GM18873 (cell line): ENCODE data around the gene SLC9A8.
"Not testable (repeated sequence)": the region's sequence is repeated elsewhere in the genome, so short reads cannot be mapped to it uniquely, and the experiment has no call there.

Experiments
- ATAC-seq: cut with Tn5 transposase; IDR thresholded peaks from one replicate; pipeline ENCODE4 v1.9.1; 2021; ENCODE audit warnings: mild to moderate bottlenecking, moderate library complexity, moderate number of reproducible peaks; ENCODE audit not compliant: unreplicated experiment, low FRiP score

Gene SLC9A8

DNA sequence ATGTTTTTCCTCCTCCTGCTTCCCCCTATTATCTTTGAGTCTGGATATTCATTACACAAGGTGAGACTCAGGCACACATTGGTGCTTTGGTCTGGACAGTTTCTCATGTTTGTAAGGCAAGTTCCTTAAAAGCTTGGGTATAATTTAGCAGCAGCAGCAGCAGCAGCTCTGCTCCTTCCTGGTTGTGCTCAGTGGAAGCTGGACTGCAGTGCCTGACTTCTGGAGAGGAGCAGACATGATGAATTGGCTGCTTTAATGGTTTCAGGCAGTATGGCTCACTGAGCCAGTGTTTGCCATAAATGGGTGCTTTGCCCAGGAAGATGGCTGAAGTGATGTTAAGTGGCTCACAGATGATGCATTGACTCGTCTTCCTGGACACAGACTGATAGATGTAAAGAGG is 32.4 kb downstream of the SLC9A8 start:
- ATAC-seq = no peak

DNA sequence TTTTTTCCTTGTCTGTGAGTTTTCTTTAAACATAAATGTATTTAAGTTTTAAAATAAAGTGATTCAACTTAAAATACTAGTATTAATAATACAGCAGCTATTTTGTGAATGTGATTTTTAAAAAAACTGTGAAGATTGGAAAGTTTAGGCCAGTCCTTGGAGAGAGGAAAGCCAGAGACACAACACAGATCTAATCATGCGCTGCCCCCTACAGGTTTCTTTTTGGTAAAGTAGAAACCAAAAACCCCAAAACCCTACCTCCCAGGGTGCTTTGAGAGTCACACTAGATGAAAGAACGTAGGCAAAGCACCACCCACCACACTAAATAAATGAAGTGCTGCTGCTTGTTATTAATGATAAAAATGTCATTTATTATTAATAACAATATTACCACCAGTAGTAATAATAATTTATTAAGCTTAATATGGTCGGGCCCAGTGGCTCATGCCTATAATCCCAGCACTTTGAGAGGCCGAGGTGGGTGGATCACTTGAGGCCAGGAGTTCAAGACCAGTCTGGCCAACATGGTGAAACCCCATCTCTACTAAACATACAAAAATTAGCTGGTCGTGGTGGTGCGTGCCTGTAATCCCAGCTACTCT is 33.7 kb downstream of the SLC9A8 start:
- no peak for ATAC-seq

DNA sequence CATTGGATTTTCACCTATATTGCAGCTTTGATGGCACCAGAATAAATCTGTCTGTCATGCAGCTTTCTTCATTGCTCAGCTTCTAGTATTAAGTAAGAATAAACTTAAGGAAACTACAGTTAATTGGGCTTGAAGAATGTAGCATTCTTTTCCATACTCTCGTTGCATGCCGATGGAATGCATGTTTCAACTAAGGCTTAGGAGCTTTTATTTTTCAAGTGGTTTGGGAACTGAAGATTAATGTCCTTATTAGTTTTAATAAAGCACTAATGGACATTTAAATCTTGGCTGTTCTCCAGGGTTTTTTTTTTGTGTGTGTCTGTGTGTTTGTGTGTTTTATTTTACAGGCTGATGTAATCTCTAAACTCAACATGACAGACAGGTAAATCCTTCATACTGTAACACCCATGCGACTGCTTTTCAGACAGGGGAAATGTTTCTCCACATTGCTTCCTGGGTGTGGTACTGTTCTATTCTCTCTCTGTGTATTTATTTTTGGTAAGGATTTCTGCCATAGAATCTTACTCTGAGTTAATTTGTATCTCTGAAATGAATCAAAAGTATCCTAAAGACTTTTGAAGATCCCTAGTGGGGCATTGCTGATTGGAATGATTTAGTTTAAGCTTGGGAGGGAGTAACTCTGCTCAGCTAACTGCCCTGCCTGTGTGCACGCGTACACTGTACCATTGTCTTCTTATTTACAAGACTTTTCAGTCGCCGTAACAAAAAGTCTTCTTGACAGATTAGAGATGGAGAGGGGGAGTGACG is 38.0 kb downstream of the SLC9A8 start:
- ATAC-seq = no peak

DNA sequence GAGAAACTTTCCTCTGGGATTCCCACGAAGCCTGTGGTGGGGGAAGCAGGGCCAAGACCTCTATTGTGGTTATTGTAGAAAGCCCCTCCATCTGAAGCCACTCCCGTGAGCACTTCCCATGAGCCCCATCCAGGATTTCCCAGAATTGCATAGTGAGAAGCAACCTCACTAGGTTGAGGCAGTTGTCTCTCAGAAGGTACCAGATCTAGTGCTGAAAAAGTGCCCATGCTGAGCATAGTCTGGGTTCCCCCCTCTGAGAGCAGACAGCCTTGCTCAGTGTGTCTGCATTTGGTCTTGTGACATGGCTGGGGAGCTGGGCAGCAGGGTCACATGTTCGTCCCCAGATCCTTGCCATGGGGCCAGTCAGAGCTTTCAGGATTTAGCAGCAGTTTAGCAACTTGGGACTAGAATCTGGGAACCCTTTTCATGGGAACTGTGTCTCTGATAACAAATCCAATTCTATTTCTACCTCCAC is 38.6 kb downstream of the SLC9A8 start:
- ATAC-seq = no peak

DNA sequence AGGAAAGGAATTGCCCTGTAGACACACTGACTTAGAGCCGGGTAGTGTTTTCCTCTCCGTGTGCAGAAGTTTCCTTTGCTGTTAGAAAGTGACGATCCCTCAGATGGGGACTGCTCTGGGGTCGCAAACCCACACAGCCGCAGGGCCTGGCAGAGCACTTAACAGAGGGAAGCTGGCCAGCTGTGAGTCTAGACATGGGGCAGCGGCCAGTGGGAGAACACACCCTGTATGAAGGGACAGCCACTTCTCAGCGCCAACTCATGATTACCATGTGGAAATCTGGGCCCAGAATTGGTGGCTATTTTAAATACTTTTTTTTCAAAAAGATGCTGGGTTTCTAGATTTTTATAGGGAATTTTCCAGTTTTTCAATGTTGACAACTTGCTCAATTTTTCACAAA is 39.4 kb downstream of the SLC9A8 start:
- no peak for ATAC-seq

DNA sequence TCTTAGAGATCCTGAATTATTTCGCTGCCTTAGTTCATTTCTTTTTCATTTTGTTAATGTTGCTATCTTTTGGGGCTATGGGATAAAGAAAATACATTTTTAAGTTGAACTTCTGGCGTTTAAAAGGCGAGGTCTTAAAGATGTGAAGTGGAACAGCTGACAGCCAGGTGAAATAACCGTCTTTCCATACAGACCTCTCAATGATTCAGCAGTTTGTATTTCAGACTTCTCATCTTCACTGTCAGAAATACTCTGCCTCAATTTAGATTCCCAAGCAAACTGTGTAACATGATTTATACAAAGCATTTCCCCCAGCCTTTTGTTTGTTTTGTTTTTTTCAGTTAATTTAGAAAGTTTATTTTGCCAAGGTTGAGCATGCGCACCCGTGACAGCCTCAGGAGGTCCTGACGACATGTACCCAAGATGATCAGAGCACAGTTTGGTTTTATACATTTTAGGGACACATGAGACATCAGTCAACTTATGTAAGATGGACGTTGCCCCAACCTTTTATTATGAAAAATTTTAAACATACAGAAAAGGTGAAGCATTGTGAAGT is 40.0 kb downstream of the SLC9A8 start:
- ATAC-seq = no peak

DNA sequence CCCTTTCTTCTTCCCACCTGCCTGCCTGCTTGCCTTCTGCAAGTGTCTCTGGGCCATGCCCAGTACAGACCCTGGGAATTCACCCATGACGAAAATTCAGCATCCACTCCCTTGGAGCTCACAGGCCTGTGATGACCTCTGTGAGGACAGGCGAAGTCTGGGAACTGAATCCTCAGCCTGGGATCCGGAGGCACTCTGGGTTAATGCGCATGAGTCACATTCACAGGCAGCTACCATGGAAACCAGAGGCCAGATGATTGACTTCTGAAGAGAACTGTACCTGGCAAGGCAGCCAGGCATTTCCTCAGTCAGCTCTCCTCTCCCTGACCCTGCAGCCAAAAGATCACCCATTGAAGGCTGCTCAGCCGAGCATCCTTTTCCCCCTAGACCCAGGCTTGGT is 41.0 kb downstream of the SLC9A8 start:
- ATAC-seq = no peak

DNA sequence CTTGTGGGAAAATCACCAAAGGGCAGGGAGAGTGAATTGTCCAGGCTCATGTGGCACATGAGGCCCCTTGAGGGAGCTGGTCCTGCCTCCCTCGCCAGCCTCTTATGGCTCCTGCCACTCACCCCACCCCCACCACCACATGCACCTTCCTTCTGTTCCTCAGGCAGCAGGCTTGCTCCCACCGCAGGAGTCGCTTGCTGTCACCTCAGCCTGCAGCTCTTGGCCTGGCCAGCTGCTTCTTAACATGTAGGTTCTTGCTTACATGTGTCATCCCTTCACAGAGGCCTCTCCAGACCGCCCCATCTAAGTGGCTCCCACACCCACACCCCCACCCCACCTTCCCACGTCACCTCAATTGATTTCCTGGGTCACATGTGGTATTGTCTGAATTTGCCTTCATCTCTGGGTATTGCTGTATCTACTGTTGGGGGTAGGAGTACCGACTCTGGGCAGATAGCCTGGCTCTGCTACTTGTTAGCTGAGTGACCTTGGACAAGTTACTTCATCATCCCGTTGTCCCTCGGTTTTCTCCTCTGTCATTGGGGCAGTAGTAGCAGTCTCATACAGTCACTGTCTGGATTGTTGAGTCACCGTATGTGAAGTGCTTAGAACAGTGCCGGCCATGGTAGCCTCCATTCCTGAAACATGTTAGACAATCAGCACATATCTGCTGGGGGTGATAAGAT is 41.7 kb downstream of the SLC9A8 start:
- ATAC-seq = no peak

DNA sequence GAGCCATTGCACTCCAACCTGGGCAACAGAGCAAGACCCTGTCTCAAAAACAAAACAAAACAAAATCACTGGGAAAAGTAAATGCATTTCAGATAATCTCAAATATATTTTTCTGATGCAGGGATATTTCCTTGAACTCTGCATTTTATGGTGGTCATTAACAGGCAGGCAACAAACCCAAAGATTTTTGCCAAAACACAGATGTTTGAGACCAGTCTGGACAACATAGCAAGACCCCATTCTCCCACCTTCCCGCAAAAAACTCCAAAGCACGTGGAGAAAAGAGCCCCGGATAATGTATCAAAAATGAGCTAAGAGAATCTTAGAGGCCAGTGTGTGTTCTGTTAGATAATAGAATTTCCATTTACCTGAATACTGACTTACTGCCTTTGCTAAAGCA is 44.3 kb downstream of the SLC9A8 start:
- ATAC-seq = no peak

DNA sequence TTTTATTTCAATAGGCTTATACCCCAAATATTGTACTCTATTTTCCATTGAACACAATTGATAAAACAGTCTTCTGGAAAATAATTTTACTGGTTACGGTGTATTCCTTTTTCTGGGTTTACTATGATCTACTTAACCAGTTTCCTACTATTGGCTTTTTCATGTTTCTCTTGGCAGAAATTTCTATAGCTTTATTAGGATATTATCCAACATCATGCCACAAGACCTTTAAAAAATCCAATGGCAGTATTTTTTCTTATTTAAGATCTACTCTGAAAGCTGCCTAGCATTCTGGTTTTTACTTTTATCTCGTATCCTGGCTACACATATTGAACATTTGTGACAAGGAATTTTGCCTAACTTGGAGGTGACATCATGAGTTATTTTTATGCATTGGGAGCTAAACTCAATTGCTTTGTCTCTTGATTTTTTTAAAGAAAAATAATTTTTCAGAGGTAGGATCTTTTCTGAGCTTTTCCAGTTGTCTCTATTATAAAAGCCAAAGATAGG is 45.5 kb downstream of the SLC9A8 start:
- ATAC-seq = no peak

DNA sequence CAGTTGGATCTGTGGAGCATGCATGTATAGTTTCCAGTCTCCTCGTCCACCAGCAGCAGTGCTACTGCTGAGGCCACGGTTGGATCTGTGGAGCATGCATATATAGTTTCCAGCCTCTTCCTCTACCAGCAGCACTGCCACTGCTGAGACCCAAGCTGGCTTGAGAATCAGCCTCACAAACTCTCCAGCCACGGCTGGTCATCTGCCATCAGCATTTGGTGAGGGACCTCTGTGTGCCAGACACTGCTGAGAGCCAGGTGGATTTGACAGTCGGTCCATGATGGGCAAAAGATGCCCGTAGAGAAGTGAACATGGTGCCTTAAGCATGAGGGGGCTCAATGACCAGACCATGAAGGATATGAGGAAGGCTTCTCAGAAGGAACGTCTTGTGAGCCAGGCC is 46.4 kb downstream of the SLC9A8 start:
- ATAC-seq = no peak

DNA sequence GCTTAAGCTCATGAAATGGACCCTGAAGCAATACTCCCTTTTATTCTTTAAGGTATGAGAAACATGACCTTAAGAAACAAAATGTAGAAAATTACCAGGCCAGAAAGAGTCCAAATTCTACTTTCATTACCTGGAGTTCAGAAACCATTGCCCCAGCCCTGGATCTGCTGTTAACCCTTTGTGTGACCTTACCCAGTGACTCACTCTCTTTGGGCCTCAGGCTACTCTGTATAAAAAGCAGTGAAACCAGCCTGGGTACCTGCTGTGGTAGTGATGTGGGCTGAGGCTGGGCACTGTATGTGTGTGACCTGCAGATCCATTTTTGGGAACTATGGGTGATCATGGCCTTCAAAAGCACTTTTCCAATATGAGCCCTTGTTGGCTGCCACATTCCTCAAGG is 47.2 kb downstream of the SLC9A8 start:
- ATAC-seq = no peak

DNA sequence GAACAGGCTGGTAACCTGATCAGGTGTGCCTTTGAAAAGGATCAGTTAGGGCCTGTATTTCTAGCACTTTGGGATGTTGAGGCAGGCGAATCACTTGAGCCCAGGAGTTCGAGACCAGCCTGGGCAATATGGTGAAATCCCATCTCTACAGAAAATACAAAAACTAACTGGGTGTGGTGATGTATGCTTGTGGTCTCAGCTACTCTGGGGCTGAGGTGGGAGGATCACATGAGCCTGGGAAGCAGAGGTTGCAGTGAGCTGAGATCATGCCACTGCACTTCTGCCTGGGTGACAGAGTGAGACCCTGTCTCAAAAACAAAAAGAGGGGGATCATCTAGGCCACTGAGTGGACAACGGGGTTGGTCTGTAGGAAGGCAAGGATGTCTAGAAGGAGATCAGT is 48.6 kb downstream of the SLC9A8 start:
- ATAC-seq = not testable (repeated sequence)

DNA sequence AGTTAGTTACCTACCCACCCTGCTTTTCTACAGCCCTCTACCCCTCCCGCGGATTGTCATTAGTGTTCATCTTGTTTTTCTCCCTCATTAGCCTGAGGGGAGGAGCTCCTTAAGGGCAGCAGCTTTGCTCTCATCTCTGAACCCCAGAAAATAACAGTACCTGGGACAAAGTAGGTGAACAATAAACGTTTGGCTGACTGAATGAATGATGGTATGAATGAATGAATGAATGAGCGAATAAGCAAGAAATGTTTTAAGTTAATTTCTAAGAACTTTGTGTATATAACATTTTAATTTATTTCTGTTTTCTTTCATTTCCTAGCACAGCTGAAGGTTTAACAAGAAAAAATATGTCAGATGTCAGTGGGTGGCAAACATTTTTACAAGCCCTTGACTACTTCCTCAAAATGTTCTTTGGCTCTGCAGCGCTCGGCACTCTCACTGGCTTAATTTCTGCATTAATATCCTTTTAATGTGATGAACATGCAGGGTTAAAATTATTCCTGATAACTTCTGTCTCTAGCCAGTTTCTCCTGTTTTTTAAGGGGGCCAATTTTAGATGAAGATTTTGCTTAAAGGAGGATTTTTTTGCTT is 50.1 kb downstream of the SLC9A8 start:
- ATAC-seq = no peak

DNA sequence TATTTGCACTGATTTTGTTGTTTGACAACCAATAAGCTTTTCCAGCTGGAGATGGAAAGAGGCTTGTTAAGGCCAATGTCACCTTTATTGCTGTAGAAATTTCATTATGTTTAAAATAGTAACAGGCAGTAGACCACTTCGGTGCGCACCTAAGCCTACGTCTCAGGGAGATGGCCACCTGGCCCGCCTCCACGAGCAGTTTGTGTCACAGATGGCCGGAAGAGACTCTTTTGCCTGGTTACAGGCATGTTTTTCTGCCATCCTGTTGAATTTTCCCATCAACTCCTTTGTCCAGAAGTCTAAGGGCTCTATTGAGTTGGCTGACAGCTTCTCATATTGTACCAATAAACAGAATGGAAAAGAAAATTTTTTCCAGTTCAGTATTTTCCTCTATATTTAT is 51.0 kb downstream of the SLC9A8 start:
- ATAC-seq = no peak

DNA sequence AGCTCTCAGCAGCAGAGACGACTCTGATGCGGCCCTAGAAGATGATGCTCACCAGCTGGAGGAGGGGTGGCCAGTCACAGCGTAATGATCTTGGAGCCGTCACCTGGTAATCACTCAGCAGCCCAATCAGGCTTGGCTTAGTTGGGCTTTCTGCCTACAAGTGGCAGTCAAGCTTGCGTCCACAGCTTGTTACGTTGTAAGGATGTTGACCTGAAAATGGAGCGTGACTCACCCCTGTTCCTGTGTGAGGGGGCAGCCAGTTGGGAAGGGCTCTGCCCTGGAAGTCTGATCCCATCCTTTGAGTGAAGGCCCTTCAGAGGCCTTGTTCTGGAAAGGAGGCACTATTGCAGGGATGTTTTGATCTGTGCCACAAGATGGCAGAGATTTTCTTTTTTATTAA is 52.9 kb downstream of the SLC9A8 start:
- no peak for ATAC-seq

DNA sequence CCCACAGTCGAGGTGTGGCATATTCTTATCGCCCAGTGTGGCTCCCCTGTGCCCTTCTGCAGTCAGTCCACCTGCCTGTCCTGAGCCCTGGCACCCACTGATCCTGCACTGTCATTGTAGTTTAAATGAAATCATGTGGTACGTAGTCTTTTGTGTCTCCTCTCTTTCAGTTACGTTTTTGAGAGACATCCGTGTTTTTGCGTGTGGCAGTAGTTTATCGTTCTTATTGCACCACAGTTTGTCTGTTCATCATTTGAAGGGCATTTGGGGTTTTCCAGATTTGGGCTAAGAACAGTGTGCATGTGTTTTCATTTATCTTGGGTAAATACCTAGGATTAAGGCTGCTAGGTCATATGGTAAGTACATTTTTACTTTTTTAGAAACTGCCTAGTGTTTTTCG is 53.4 kb downstream of the SLC9A8 start:
- ATAC-seq = no peak

DNA sequence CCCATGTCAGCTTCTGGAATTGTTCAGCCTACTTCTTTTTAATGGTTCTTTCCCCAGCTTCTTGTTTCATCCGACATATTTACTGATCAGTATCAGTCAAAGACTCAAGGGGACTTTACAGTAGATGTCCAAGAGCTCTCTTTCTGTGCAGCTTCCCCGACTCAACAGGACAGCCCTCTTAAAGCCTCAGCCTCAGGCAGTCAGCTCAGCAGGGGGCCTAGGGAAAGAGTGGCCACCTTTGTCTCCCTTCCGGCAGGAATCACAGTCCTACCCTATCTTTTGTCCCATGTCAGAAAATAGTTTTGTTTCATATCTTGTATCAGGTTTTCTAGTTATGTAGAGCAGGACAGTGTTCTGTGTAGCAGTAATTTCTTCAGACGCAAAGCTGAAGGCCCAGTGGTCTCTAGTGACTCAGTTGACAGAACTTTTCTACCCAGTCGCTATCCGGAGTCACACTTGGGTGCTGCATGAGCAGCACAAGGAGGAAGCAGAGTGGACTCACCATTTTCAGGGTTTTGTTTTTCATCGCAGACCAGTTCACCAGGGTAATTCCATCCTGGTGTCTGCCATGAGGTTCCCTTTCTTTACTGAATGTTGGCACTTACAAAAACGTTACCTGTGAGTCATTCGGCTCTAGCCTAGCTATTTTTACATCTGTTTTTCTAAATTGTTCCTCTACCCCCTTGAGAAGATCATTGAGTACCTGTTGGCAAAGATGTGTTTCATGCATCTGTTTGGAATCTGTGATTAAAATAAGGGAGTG is 55.0 kb downstream of the SLC9A8 start:
- ATAC-seq = no peak

DNA sequence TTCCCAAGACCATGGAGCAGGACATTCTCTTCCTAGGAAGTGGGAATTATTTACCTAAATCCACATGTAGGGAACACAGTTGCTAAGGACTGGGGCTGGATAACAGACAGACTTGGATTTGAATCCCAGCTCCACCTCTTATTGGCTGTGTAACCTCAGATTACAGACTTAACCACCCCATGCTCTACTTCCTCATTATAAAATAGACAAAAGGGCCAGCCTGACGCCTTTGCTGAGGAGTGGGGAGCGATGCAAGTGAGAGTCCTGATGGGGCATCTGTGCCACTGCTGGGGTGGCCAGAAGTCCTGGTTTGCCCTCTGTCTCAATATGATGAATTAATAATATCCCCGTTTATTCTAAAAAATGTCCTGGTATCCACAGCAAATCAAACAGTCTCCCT is 55.9 kb downstream of the SLC9A8 start:
- ATAC-seq = no peak

DNA sequence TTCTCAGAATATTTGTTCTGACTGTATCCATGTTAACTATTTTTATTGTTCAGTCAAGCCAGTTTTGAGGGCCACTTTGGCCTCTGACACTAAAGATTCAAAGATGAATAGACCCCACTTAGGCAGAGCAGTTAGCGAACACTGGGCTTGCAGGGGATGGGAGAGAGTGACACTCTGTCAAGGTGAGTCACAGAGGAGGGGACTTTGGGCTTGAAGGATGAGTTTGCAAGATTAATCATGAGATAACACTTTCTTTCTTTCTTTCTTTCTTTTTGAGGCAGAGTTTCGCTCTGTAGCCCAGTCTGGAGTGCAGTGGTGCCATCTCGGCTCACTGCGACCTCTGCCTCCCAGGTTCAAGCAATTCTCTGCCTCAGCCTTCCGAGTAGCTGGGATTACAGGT is 56.3 kb downstream of the SLC9A8 start:
- no peak for ATAC-seq
